DMS153 treated with DMSO at 0.1 percent for 48 hours (cell line): ENCODE data around the gene FAM193B.
A peak's percentile ranks its signal among the peaks of the same experiment; 100 is the strongest.

Source experiments
- DNase-seq: peaks from one replicate; lab custom pipeline; 2025; ENCODE audit not compliant: unreplicated experiment; lab: John Stamatoyannopoulos, UW

FAM193B gene

GRCh38 chr5:177501874-177502678, 52.3 kb downstream of the FAM193B start:
- no peak for DNase-seq

GRCh38 chr5:177500685-177501522, 53.5 kb downstream of the FAM193B start:
- DNase-seq = peak; percentile 26

- no peak for DNase-seq
Observed at GRCh38 chr5:177499842-177500241, 54.5 kb downstream of the FAM193B start.

- DNase-seq = no peak
Observed at GRCh38 chr5:177498013-177498787, 56.2 kb downstream of the FAM193B start.

- DNase-seq = peak; percentile 62
Observed at GRCh38 chr5:177497292-177498012, 56.9 kb downstream of the FAM193B start, which contains the start of gene PDLIM7. PDLIM7 (minus strand) TSS chr5:177497604; CDS start chr5:177496512, 1,092 bp downstream.

GRCh38 chr5:177496727-177497291, 57.6 kb downstream of the FAM193B start:
- DNase-seq = no peak

GRCh38 chr5:177496070-177496726, 58.2 kb downstream of the FAM193B start:
- no peak for DNase-seq

GRCh38 chr5:177495243-177496060, 58.9 kb downstream of the FAM193B start:
- no peak for DNase-seq

GRCh38 chr5:177494346-177495195, 59.8 kb downstream of the FAM193B start:
- no peak for DNase-seq

- no peak for DNase-seq
Observed at GRCh38 chr5:177493795-177494345, 60.5 kb downstream of the FAM193B start.

- DNase-seq = no peak
Observed at GRCh38 chr5:177492841-177493240, 61.5 kb downstream of the FAM193B start.

GRCh38 chr5:177491983-177492746, 62.2 kb downstream of the FAM193B start:
- no peak for DNase-seq

- no peak for DNase-seq
Observed at GRCh38 chr5:177491429-177491945, 62.9 kb downstream of the FAM193B start.

GRCh38 chr5:177490992-177491391, 63.4 kb downstream of the FAM193B start:
- no peak for DNase-seq

- DNase-seq = no peak
Observed at GRCh38 chr5:177490311-177490991, 63.9 kb downstream of the FAM193B start.

- DNase-seq = no peak
Observed at GRCh38 chr5:177489119-177489716, 65.1 kb downstream of the FAM193B start.
